GM12878 (cell line): ENCODE data around the gene PCDHGB6. TPM values are rescaled to one million over a fixed set of nuclear protein-coding genes. Genes with fewer than 3 reads are reported as not detected.

Experiments used
- ATAC-seq: fragments of 200-7000 bp; cut with Tn5 transposase; 3 replicates; pipeline ENCODE4 v1.9.1; 2020; ENCODE audit warnings: mild to moderate bottlenecking, moderate library complexity
- BruUV-seq: library from RNA; stranded (reverse); fragments of 400-500 nt; replicated peaks from 2 replicates; lab custom pipeline; 2021; lab: Mats Ljungman, UMichigan
- CTCF ChIA-PET: fragments of 300-600 bp; sonication (Branson Sonifier 250); formaldehyde crosslinking; extraction: SDS; loops from one replicate; lab custom pipeline; 2021; ENCODE audit warnings: inconsistent platforms; lab: Yijun Ruan, JAX
- POLR2A ChIA-PET: fragments of 350-600 bp; formaldehyde crosslinking; extraction: SDS; loops from one replicate; lab custom pipeline; 2021; ENCODE audit warnings: inconsistent platforms; lab: Charles Lee
- RAD21 ChIA-PET: fragments of 300-600 bp; sonication (Branson Sonifier 250); formaldehyde crosslinking; loops from one replicate; lab custom pipeline; 2023; ENCODE audit warnings: antibody characterized with exemption; ENCODE audit not compliant: unreplicated experiment; lab: Charles Lee
- SMC1A ChIA-PET: fragments of 300-600 bp; sonication (Branson Sonifier 250); formaldehyde crosslinking; loops from one replicate; lab custom pipeline; 2023; ENCODE audit not compliant: unreplicated experiment, uncharacterized antibody; lab: Charles Lee
- DNase-seq: peaks from one replicate; pipeline ENCODE4 v3.0.0-alpha.2; 2011; ENCODE audit warnings: low read depth, low spot score
- FAIRE-seq: peaks from 3 replicates; lab custom pipeline; 2011; peaks lifted over from hg19 to GRCh38; lab: Jason Lieb, UNC
- H2AFZ ChIP-seq: 2 replicates; pipeline ENCODE4 v1.6.0; 2011; ENCODE audit warnings: low read depth, low read length, control low read depth; ENCODE audit not compliant: control insufficient read depth
- H3K27ac ChIP-seq: 2 replicates; pipeline ENCODE4 v1.5.1; 2011; ENCODE audit warnings: control low read depth; ENCODE audit not compliant: control insufficient read depth, insufficient read depth
- H3K27me3 ChIP-seq, 2 experiments: replicated peaks in 1 of 2; 2 replicates each; pipeline versions ENCODE4 v1.6.0 to v1.6.1; 2011; ENCODE audit warnings: low read length in 1 of 2; ENCODE audit not compliant: control insufficient read depth in 2 of 2, insufficient read depth in 2 of 2
- H3K36me3 ChIP-seq, 2 experiments: 2 replicates each; pipeline ENCODE4 v1.5.1; 2011; ENCODE audit warnings: low read length in 1 of 2; ENCODE audit not compliant: control insufficient read depth in 2 of 2, insufficient read depth in 2 of 2
- H3K4me1 ChIP-seq: 2 replicates; pipeline ENCODE4 v1.6.1; 2011; ENCODE audit warnings: mild to moderate bottlenecking, low read length, moderate library complexity, mixed read lengths; ENCODE audit not compliant: control insufficient read depth, insufficient read depth
- H3K4me2 ChIP-seq: 2 replicates; pipeline ENCODE4 v1.6.0; 2011; ENCODE audit warnings: control low read depth; ENCODE audit not compliant: control insufficient read depth, insufficient read depth
- H3K4me3 ChIP-seq: fragments of 200-600 bp; sonication (generic); 2 replicates; pipeline ENCODE4 v1.5.1; 2016
- H3K79me2 ChIP-seq: 2 replicates; pipeline ENCODE4 v1.6.0; 2011; ENCODE audit warnings: low read length; ENCODE audit not compliant: control insufficient read depth, insufficient read depth
- H3K9ac ChIP-seq: 2 replicates; pipeline ENCODE4 v1.8.0; 2011; ENCODE audit warnings: low read length, control low read depth, mixed read lengths; ENCODE audit not compliant: control insufficient read depth, insufficient read depth
- H3K9me3 ChIP-seq: replicated peaks from 3 replicates; pipeline ENCODE4 v1.5.1; 2011; ENCODE audit warnings: mild to moderate bottlenecking, low read length; ENCODE audit not compliant: control insufficient read depth, insufficient read depth
- H4K20me1 ChIP-seq: 2 replicates; pipeline ENCODE4 v1.6.0; 2011; ENCODE audit not compliant: control insufficient read depth, insufficient read depth
- CHD2 ChIP-seq: IDR thresholded peaks from 2 replicates; pipeline ENCODE4 v1.6.1; 2011; ENCODE audit warnings: low read depth, low read length, improper control_type of control experiment, borderline replicate concordance
- EP300 ChIP-seq, 2 experiments: fragments of 150-350 bp in 1 of 2; IDR thresholded peaks; 2 replicates each; pipeline ENCODE4 v1.6.1; 2011 to 2012; ENCODE audit warnings: low read depth in 2 of 2, low read length in 2 of 2, borderline replicate concordance in 1 of 2, improper control_type of control experiment in 1 of 2, inconsistent platforms in 1 of 2; ENCODE audit not compliant: control insufficient read depth in 1 of 2
- HCFC1 ChIP-seq: fragments of 150-350 bp; IDR thresholded peaks from 2 replicates; pipeline ENCODE4 v1.6.1; 2014; ENCODE audit warnings: low read length
- HDAC2 ChIP-seq: fragments of 200-600 bp; sonication (generic); IDR thresholded peaks from 2 replicates; pipeline ENCODE4 v1.6.1; 2017
- KDM1A ChIP-seq: fragments of 200-600 bp; sonication (generic); IDR thresholded peaks from 2 replicates; pipeline ENCODE4 v1.6.1; 2016; ENCODE audit warnings: borderline replicate concordance
- MXI1 ChIP-seq: fragments of 150-350 bp; IDR thresholded peaks from 2 replicates; pipeline ENCODE4 v1.6.1; 2011; ENCODE audit warnings: low read depth, mild to moderate bottlenecking, inconsistent platforms, low read length, improper control_type of control experiment
- NR2C1 ChIP-seq: fragments of 450-650 bp; IDR thresholded peaks from 2 replicates; pipeline ENCODE4 v1.6.1; 2017; ENCODE audit warnings: antibody characterized with exemption, mild to moderate bottlenecking, moderate library complexity
- POLR2A ChIP-seq: IDR thresholded peaks from 2 replicates; pipeline ENCODE4 v1.6.1; 2011; ENCODE audit warnings: low read depth, mild to moderate bottlenecking, low read length
- POLR2AphosphoS5 ChIP-seq: IDR thresholded peaks from 2 replicates; pipeline ENCODE4 v1.6.1; 2011; ENCODE audit warnings: mild to moderate bottlenecking, low read length, inconsistent platforms
- SMARCA5 ChIP-seq: fragments of 450-650 bp; IDR thresholded peaks from 2 replicates; pipeline ENCODE4 v1.6.1; 2017; ENCODE audit warnings: mild to moderate bottlenecking
- SP1 ChIP-seq: IDR thresholded peaks from one replicate; pipeline ENCODE4 v1.6.1; 2011; ENCODE audit warnings: low read depth, low read length
- SUZ12 ChIP-seq: fragments of 200-600 bp; sonication (generic); IDR thresholded peaks from one replicate; pipeline ENCODE4 v1.6.1; 2018; ENCODE audit warnings: antibody characterized with exemption, mild to moderate bottlenecking; ENCODE audit not compliant: unreplicated experiment
- ZNF274 ChIP-seq: IDR thresholded peaks from one replicate; pipeline ENCODE4 v1.8.0; 2011; ENCODE audit not compliant: insufficient read length, insufficient read depth
- WGBS: methylation state at CpG from one replicate; pipeline ENCODE4 v1.1.6; 2016; ENCODE audit warnings: low lambda C conversion rate; ENCODE audit not compliant: insufficient replicate concordance, insufficient coverage; ENCODE audit errors: missing lambda C conversion rate; 5-methylcytosine and 5-hydroxymethylcytosine counted together
- in situ Hi-C: fragments of 300-500 bp; cut with MboI; formaldehyde crosslinking; loops from 9 replicates; pipeline ENCODE4 v1.14.3; 2018; ENCODE audit warnings: mixed read lengths
- intact Hi-C: fragments of 100-400 bp; cut with micrococcal nuclease; formaldehyde crosslinking; loops from one replicate; pipeline ENCODE4 v1.14.2; 2022; ENCODE audit not compliant: unreplicated experiment
- polyA plus RNA-seq, 11 experiments: library from polyadenylated mRNA; depleted of rRNA in 4 of 11; unstranded in 6 of 11; stranded (reverse) in 5 of 11; fragments of >200 nt; fragmentation: Nextera tagmentation in 4 of 11; fragmentation: Illumina TruSeq in 1 of 11; extraction: Ambion mirVana in 4 of 11; extraction: Trizol in 1 of 11; gene quantifications; 1 replicate in 1 of 11; 2 replicates in 10 of 11; pipeline versions ENCODE4 v1.2.1 to v1.2.3, GENCODE V29; 2011 to 2016; ENCODE audit warnings: inconsistent platforms in 2 of 11, missing spikeins in 2 of 11, low read depth in 1 of 11
- total RNA-seq, 4 experiments: library from RNA; depleted of rRNA in 3 of 4; stranded (reverse); fragments of >200 nt in 3 of 4; fragmentation: Illumina TruSeq in 1 of 4; extraction: Trizol in 1 of 4; gene quantifications; 2 replicates each; pipeline versions ENCODE4 v1.2.1 to v1.2.3, GENCODE V29; 2013 to 2021
- TF ChIP-seq, protein P1 (sequence below): fragments of 150-350 bp; IDR thresholded peaks from 2 replicates; pipeline ENCODE4 v1.6.1; 2014; ENCODE audit warnings: mild to moderate bottlenecking, low read depth, low read length
- TF ChIP-seq, protein P2 (sequence below): IDR thresholded peaks from 2 replicates; pipeline ENCODE4 v1.6.1; 2012; ENCODE audit warnings: improper control_type of control experiment, low read depth, low read length; ENCODE audit not compliant: insufficient replicate concordance
- TF ChIP-seq, protein P3 (sequence below): fragments of 450-650 bp; IDR thresholded peaks from 2 replicates; pipeline ENCODE4 v1.6.1; 2017; ENCODE audit warnings: antibody characterized with exemption, mild to moderate bottlenecking, moderate library complexity
- TF ChIP-seq, protein P4 (sequence below): IDR thresholded peaks from 2 replicates; pipeline ENCODE4 v1.6.1; 2012; ENCODE audit warnings: low read depth, low read length, improper control_type of control experiment

PCDHGB6 gene
- total and polyA plus RNA-seq, 10 of the 15 experiments (the other 5 are each of a cell fraction or from before 2014, with no cell fraction given) = 0.07 to 1.0 (median 0.31) TPM

DNA sequence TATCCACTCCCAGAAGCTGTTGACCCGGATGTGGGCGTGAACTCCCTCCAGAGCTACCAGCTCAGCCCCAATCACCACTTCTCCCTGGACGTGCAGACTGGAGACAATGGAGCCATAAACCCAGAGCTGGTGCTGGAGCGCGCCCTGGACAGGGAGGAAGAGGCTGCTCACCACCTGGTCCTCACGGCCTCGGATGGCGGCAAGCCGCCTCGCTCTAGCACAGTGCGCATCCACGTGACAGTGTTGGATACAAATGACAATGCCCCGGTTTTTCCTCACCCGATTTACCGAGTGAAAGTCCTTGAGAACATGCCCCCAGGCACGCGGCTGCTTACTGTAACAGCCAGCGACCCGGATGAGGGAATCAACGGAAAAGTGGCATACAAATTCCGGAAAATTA is 14.6 kb upstream of the PCDHGB6 start:
- intact Hi-C loops (no loop called here), in situ Hi-C loops (no loop called here)
- DNase-seq (no peak), FAIRE-seq (no peak), ATAC-seq (no peak)
- Histone ChIP-seq H3K27ac (no peak overlapping the region), H3K36me3 (no peaks in the 10 kb centered on the region), H2AFZ (no peak overlapping the region), H4K20me1 (no peaks in the 10 kb centered on the region), H3K9ac (no peak overlapping the region), H3K79me2 (no peaks in the 10 kb centered on the region), H3K4me2 (no peak overlapping the region), H3K4me3 (no peak overlapping the region), H3K9me3 (peaks cover 4% of the 10 kb centered on the region; the same call in 2 of the 3 replicates), H3K4me1 (no peaks in the 10 kb centered on the region), H3K27me3 (no peaks in the 10 kb centered on the region)
- BruUV-seq = no TSS peak
- ChIA-PET RAD21 (no interaction called here), CTCF (interaction anchor here (1.3 to 1.4 kb wide), 2 partner anchors 20 to 170 kb away, joined by 3 read pairs; no protein-coding TSS in a partner anchor), POLR2A (no interaction called here), SMC1A (no interaction called here)
- WGBS = 87% methylated on average over 21 of the region's 21 CpGs
- no peak for TF ChIP-seq HDAC2
- no peak for TF ChIP-seq EP300 (IDR thresholded peaks at IDR 0.05; ENCODE audit: borderline replicate concordance in 1 of 2, control insufficient read depth in 1 of 2, low read depth in 2 of 2, low read length in 2 of 2)
- TF ChIP-seq KDM1A = no peak
- TF ChIP-seq SUZ12 = no peak
- TF ChIP-seq MXI1 = no peak
- TF ChIP-seq SMARCA5 = no peak
- TF ChIP-seq, protein P1, sequence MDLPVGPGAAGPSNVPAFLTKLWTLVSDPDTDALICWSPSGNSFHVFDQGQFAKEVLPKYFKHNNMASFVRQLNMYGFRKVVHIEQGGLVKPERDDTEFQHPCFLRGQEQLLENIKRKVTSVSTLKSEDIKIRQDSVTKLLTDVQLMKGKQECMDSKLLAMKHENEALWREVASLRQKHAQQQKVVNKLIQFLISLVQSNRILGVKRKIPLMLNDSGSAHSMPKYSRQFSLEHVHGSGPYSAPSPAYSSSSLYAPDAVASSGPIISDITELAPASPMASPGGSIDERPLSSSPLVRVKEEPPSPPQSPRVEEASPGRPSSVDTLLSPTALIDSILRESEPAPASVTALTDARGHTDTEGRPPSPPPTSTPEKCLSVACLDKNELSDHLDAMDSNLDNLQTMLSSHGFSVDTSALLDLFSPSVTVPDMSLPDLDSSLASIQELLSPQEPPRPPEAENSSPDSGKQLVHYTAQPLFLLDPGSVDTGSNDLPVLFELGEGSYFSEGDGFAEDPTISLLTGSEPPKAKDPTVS = no peak
- no peak for TF ChIP-seq POLR2A
- TF ChIP-seq, protein P2, sequence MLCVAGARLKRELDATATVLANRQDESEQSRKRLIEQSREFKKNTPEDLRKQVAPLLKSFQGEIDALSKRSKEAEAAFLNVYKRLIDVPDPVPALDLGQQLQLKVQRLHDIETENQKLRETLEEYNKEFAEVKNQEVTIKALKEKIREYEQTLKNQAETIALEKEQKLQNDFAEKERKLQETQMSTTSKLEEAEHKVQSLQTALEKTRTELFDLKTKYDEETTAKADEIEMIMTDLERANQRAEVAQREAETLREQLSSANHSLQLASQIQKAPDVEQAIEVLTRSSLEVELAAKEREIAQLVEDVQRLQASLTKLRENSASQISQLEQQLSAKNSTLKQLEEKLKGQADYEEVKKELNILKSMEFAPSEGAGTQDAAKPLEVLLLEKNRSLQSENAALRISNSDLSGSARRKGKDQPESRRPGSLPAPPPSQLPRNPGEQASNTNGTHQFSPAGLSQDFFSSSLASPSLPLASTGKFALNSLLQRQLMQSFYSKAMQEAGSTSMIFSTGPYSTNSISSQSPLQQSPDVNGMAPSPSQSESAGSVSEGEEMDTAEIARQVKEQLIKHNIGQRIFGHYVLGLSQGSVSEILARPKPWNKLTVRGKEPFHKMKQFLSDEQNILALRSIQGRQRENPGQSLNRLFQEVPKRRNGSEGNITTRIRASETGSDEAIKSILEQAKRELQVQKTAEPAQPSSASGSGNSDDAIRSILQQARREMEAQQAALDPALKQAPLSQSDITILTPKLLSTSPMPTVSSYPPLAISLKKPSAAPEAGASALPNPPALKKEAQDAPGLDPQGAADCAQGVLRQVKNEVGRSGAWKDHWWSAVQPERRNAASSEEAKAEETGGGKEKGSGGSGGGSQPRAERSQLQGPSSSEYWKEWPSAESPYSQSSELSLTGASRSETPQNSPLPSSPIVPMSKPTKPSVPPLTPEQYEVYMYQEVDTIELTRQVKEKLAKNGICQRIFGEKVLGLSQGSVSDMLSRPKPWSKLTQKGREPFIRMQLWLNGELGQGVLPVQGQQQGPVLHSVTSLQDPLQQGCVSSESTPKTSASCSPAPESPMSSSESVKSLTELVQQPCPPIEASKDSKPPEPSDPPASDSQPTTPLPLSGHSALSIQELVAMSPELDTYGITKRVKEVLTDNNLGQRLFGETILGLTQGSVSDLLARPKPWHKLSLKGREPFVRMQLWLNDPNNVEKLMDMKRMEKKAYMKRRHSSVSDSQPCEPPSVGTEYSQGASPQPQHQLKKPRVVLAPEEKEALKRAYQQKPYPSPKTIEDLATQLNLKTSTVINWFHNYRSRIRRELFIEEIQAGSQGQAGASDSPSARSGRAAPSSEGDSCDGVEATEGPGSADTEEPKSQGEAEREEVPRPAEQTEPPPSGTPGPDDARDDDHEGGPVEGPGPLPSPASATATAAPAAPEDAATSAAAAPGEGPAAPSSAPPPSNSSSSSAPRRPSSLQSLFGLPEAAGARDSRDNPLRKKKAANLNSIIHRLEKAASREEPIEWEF = no peak
- no peak for TF ChIP-seq HCFC1
- TF ChIP-seq, protein P3, sequence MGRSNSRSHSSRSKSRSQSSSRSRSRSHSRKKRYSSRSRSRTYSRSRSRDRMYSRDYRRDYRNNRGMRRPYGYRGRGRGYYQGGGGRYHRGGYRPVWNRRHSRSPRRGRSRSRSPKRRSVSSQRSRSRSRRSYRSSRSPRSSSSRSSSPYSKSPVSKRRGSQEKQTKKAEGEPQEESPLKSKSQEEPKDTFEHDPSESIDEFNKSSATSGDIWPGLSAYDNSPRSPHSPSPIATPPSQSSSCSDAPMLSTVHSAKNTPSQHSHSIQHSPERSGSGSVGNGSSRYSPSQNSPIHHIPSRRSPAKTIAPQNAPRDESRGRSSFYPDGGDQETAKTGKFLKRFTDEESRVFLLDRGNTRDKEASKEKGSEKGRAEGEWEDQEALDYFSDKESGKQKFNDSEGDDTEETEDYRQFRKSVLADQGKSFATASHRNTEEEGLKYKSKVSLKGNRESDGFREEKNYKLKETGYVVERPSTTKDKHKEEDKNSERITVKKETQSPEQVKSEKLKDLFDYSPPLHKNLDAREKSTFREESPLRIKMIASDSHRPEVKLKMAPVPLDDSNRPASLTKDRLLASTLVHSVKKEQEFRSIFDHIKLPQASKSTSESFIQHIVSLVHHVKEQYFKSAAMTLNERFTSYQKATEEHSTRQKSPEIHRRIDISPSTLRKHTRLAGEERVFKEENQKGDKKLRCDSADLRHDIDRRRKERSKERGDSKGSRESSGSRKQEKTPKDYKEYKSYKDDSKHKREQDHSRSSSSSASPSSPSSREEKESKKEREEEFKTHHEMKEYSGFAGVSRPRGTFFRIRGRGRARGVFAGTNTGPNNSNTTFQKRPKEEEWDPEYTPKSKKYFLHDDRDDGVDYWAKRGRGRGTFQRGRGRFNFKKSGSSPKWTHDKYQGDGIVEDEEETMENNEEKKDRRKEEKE = no peak
- no peak for TF ChIP-seq ZNF274
- no peak for TF ChIP-seq CHD2
- no peak for TF ChIP-seq POLR2AphosphoS5
- no peak for TF ChIP-seq NR2C1
- TF ChIP-seq, protein P4, sequence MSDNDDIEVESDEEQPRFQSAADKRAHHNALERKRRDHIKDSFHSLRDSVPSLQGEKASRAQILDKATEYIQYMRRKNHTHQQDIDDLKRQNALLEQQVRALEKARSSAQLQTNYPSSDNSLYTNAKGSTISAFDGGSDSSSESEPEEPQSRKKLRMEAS = no peak
- no peak for TF ChIP-seq SP1
